ENCODE measurements around the gene TAX1BP3. TPM values are rescaled to one million over a fixed set of nuclear protein-coding genes. Genes with fewer than 3 reads are reported as not detected.

Gene TAX1BP3
- polyA plus RNA-seq, 3 donors = 29.6 to 71.8 (median 70.9) TPM

GRCh38 chr17:3688027-3688553 is 19.7 kb upstream of the TAX1BP3 start:
- Mint-ChIP-seq H3K4me1 (peaks cover 4% of the 10 kb centered on the region), H3K4me3 (no peak overlapping the region), H3K27me3 (ENCODE audit: low read depth in 3 of 3) (peaks cover 6 to 13% (median 13%) of the 10 kb centered on the region in 3 donors), H3K9me3 (peaks cover 0 to 3% (median 0%) of the 10 kb centered on the region in 7 donors), H3K36me3 (peaks cover 0 to 1% of the 10 kb centered on the region in 2 donors), H3K27ac (peak overlapping the region in 2 of 7 donors; percentile 10 to 60)
- no peak for DNase-seq
- Histone ChIP-seq H3K9me3 (replicated peaks in 1 of 2; ENCODE audit: control insufficient read depth in 1 of 2, insufficient read depth in 1 of 2, low read length in 2 of 2) (no peaks in the 10 kb centered on the region), H3K4me1 (ENCODE audit: control insufficient read depth in 1 of 2, insufficient read depth in 2 of 2, low read length in 2 of 2) (no peaks in the 10 kb centered on the region), H3K36me3 (replicated peaks in 1 of 2; ENCODE audit: control insufficient read depth in 1 of 2, insufficient read depth in 2 of 2, low read length in 2 of 2) (no peaks in the 10 kb centered on the region), H3K4me2 (replicated peaks; ENCODE audit: extremely low read depth, low read length, poor library complexity, severe bottlenecking) (no peak overlapping the region), H3K9ac (ENCODE audit: insufficient read depth, low read length, poor library complexity, severe bottlenecking) (no peak overlapping the region), H2AFZ (ENCODE audit: insufficient read depth, low read depth, low read length, poor library complexity, severe bottlenecking) (no peak overlapping the region), H3K27me3 (ENCODE audit: control insufficient read depth in 2 of 2, insufficient read depth in 2 of 2, low read length in 2 of 2) (no peaks in the 10 kb centered on the region), H3K4me3 (replicated peaks in 1 of 3; ENCODE audit: low read depth in 2 of 3, low read length in 3 of 3) (no peak overlapping the region), H4K20me1 (ENCODE audit: insufficient read depth, low read length) (no peaks in the 10 kb centered on the region), H3K79me2 (ENCODE audit: insufficient read depth, low read length) (no peaks in the 10 kb centered on the region), H3K27ac (ENCODE audit: low read depth in 1 of 2, low read length in 2 of 2) (no peak overlapping the region)
- no peak for TF ChIP-seq CTCF (IDR thresholded peaks at IDR 0.05)
- 86% methylated on average over 19 of the region's 19 CpGs for WGBS (ENCODE audit: insufficient coverage)
- intact Hi-C loops (cut with micrococcal nuclease) = no loop called here

DNA sequence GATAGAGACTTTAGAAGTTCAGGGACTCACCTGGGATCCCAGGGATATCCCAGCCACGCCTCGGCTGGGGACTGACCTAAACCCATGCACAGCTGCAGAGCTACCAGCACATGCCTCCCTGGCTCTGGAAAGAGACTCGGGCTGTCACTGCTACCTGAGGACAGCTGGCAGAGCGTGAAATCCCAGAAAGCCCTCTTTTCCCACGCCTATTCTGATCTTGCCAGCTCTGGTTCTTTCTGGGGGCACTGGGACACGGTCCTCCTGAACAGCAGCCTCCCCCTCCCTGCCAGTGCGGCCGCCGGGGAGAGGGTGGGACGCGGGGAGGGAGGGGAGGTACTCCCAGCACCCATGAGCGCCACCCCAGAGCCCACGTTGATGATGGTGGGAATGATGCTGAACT is 16.8 kb upstream of the TAX1BP3 start:
- WGBS (ENCODE audit: insufficient coverage) = 89% methylated on average over 3 of the region's 13 CpGs
- Histone ChIP-seq H3K36me3 (replicated peaks in 1 of 2; ENCODE audit: control insufficient read depth in 1 of 2, insufficient read depth in 2 of 2, low read length in 2 of 2) (no peaks in the 10 kb centered on the region), H4K20me1 (ENCODE audit: insufficient read depth, low read length) (no peaks in the 10 kb centered on the region), H3K27me3 (ENCODE audit: control insufficient read depth in 2 of 2, insufficient read depth in 2 of 2, low read length in 2 of 2) (no peaks in the 10 kb centered on the region), H3K4me2 (replicated peaks; ENCODE audit: extremely low read depth, low read length, poor library complexity, severe bottlenecking) (no peak overlapping the region), H2AFZ (ENCODE audit: insufficient read depth, low read depth, low read length, poor library complexity, severe bottlenecking) (no peak overlapping the region), H3K9me3 (replicated peaks in 1 of 2; ENCODE audit: control insufficient read depth in 1 of 2, insufficient read depth in 1 of 2, low read length in 2 of 2) (no peaks in the 10 kb centered on the region), H3K9ac (ENCODE audit: insufficient read depth, low read length, poor library complexity, severe bottlenecking) (no peak overlapping the region), H3K27ac (ENCODE audit: low read depth in 1 of 2, low read length in 2 of 2) (no peak overlapping the region), H3K79me2 (ENCODE audit: insufficient read depth, low read length) (no peaks in the 10 kb centered on the region), H3K4me3 (replicated peaks in 1 of 3; ENCODE audit: low read depth in 2 of 3, low read length in 3 of 3) (no peak overlapping the region), H3K4me1 (ENCODE audit: control insufficient read depth in 1 of 2, insufficient read depth in 2 of 2, low read length in 2 of 2) (peaks cover 6 to 15% of the 10 kb centered on the region in 2 donors)
- no peak overlapping the region for H3K4me3 Mint-ChIP-seq
- peaks cover 6 to 15% (median 9%) of the 10 kb centered on the region in 3 donors for H3K27me3 Mint-ChIP-seq (ENCODE audit: low read depth in 3 of 3)
- no peak for DNase-seq
- no peaks in the 10 kb centered on the region for H3K36me3 Mint-ChIP-seq
- intact Hi-C loops (cut with micrococcal nuclease) = no loop called here
- peaks cover 19% of the 10 kb centered on the region for H3K4me1 Mint-ChIP-seq
- no peak overlapping the region for H3K27ac Mint-ChIP-seq
- H3K9me3 Mint-ChIP-seq = peaks cover 0 to 3% (median 0%) of the 10 kb centered on the region in 7 donors
- no peak for TF ChIP-seq CTCF (IDR thresholded peaks at IDR 0.05)
